H9 (cell line): ENCODE results near the gene FERMT1. TPM values are rescaled to one million over a fixed set of nuclear protein-coding genes. Genes with fewer than 3 reads are reported as not detected.

Experiments
- DNase-seq: peaks from one replicate; pipeline ENCODE4 v3.0.0-alpha.2; 2017
- H2AFZ ChIP-seq: one replicate; pipeline ENCODE4 v1.6.1; 2013; ENCODE audit warnings: mild to moderate bottlenecking, low read length, control low read depth, moderate library complexity
- H2AK5ac ChIP-seq: 2 replicates; pipeline ENCODE4 v1.6.1; 2013; ENCODE audit warnings: low read length, control low read depth, mixed read lengths; ENCODE audit not compliant: insufficient read length
- H2BK120ac ChIP-seq: one replicate; pipeline ENCODE4 v1.6.1; 2013; ENCODE audit warnings: low read depth, mild to moderate bottlenecking, low read length, control low read depth, inconsistent platforms; ENCODE audit not compliant: poor library complexity, severe bottlenecking
- H2BK12ac ChIP-seq: 2 replicates; pipeline ENCODE4 v1.6.1; 2013; ENCODE audit warnings: low read length, control low read depth, mixed read lengths, low read depth; ENCODE audit not compliant: insufficient read length
- H2BK15ac ChIP-seq: 2 replicates; pipeline ENCODE4 v1.6.1; 2013; ENCODE audit warnings: low read depth, low read length, control low read depth
- H2BK20ac ChIP-seq: one replicate; pipeline ENCODE4 v1.6.1; 2013; ENCODE audit warnings: low read depth, mild to moderate bottlenecking, low read length, control low read depth, inconsistent platforms; ENCODE audit not compliant: poor library complexity, severe bottlenecking
- H2BK5ac ChIP-seq: 2 replicates; pipeline ENCODE4 v1.6.1; 2013; ENCODE audit warnings: low read length, control low read depth, mixed read lengths; ENCODE audit not compliant: insufficient read length
- H3K14ac ChIP-seq: 2 replicates; pipeline ENCODE4 v1.6.1; 2013; ENCODE audit warnings: low read length, control low read depth; ENCODE audit not compliant: insufficient read depth
- H3K18ac ChIP-seq: 2 replicates; pipeline ENCODE4 v1.6.1; 2013; ENCODE audit warnings: low read depth, mild to moderate bottlenecking, mixed read lengths, low read length, control low read depth; ENCODE audit not compliant: insufficient read length
- H3K23ac ChIP-seq: 2 replicates; pipeline ENCODE4 v1.6.1; 2013; ENCODE audit warnings: low read length, control low read depth, mixed read lengths, low read depth; ENCODE audit not compliant: insufficient read length
- H3K23me2 ChIP-seq: 2 replicates; pipeline ENCODE4 v1.6.1; 2013; ENCODE audit warnings: low read depth, mild to moderate bottlenecking, mixed read lengths, low read length, control low read depth; ENCODE audit not compliant: insufficient read length, poor library complexity, severe bottlenecking
- H3K27ac ChIP-seq: 2 replicates; pipeline ENCODE4 v1.5.1; 2013; ENCODE audit warnings: low read length, control low read depth, mixed read lengths, low read depth; ENCODE audit not compliant: insufficient read length
- H3K27me3 ChIP-seq: 2 replicates; pipeline ENCODE4 v1.6.1; 2013; ENCODE audit warnings: low read length, control low read depth, inconsistent platforms; ENCODE audit not compliant: insufficient read depth
- H3K4ac ChIP-seq: 2 replicates; pipeline ENCODE4 v1.6.1; 2013; ENCODE audit warnings: low read depth, mild to moderate bottlenecking, control low read depth, inconsistent platforms, low read length, moderate library complexity
- H3K4me1 ChIP-seq: 2 replicates; pipeline ENCODE4 v1.6.1; 2013; ENCODE audit warnings: low read length, control low read depth, inconsistent platforms; ENCODE audit not compliant: insufficient read depth
- H3K4me2 ChIP-seq: 2 replicates; pipeline ENCODE4 v1.6.1; 2013; ENCODE audit warnings: low read length, control low read depth, mixed read lengths; ENCODE audit not compliant: insufficient read length, insufficient read depth
- H3K56ac ChIP-seq: 2 replicates; pipeline ENCODE4 v1.6.1; 2013; ENCODE audit warnings: low read depth, mild to moderate bottlenecking, mixed read lengths, low read length, control low read depth; ENCODE audit not compliant: insufficient read length
- H3K79me1 ChIP-seq: 2 replicates; pipeline ENCODE4 v1.6.1; 2013; ENCODE audit warnings: low read depth, mild to moderate bottlenecking, moderate library complexity, low read length, control low read depth, inconsistent platforms; ENCODE audit not compliant: insufficient read depth, poor library complexity, severe bottlenecking
- H3K79me2 ChIP-seq: 2 replicates; pipeline ENCODE4 v1.6.1; 2013; ENCODE audit warnings: low read length, control low read depth, inconsistent platforms; ENCODE audit not compliant: insufficient read depth
- H3K9ac ChIP-seq: 2 replicates; pipeline ENCODE4 v1.6.1; 2013; ENCODE audit warnings: low read length, control low read depth, mixed read lengths; ENCODE audit not compliant: insufficient read length; ENCODE audit errors: extremely low read depth
- H3K9me3 ChIP-seq: one replicate; pipeline ENCODE4 v1.6.1; 2013; ENCODE audit warnings: low read depth, low read length, inconsistent platforms; ENCODE audit not compliant: control insufficient read depth
- H3T11ph ChIP-seq: one replicate; pipeline ENCODE4 v1.6.1; 2013; ENCODE audit warnings: mild to moderate bottlenecking, low read length, control low read depth, inconsistent platforms
- H4K20me1 ChIP-seq: one replicate; pipeline ENCODE4 v1.6.1; 2013; ENCODE audit not compliant: control insufficient read depth, insufficient read length, insufficient read depth
- H4K5ac ChIP-seq: 2 replicates; pipeline ENCODE4 v1.6.1; 2013; ENCODE audit warnings: low read depth, mild to moderate bottlenecking, mixed read lengths, low read length, control low read depth; ENCODE audit not compliant: insufficient read length
- H4K8ac ChIP-seq: replicated peaks from 2 replicates; pipeline ENCODE4 v1.6.1; 2013; ENCODE audit warnings: low read length, control low read depth, mixed read lengths, low read depth; ENCODE audit not compliant: insufficient read length
- H4K91ac ChIP-seq: 2 replicates; pipeline ENCODE4 v1.6.1; 2013; ENCODE audit warnings: low read depth, mild to moderate bottlenecking, moderate library complexity, mixed read lengths, low read length, control low read depth; ENCODE audit not compliant: insufficient read length
- H3K27ac Mint-ChIP-seq, 3 experiments: 2 replicates in 2 of 3; 3 replicates in 1 of 3; pipeline ENCODE4 v1.8.0; 2020 to 2021; ENCODE audit warnings: mixed read lengths in 3 of 3, mild to moderate bottlenecking in 1 of 3, moderate library complexity in 1 of 3
- H3K27me3 Mint-ChIP-seq: 2 replicates; pipeline ENCODE4 v1.8.0; 2021; ENCODE audit warnings: low read depth, mild to moderate bottlenecking, moderate library complexity, mixed read lengths
- H3K36me3 Mint-ChIP-seq, 3 experiments: 2 replicates in 2 of 3; 3 replicates in 1 of 3; pipeline ENCODE4 v1.8.0; 2020 to 2021; ENCODE audit warnings: low read depth in 3 of 3, mixed read lengths in 3 of 3; ENCODE audit not compliant: insufficient read depth in 1 of 3
- H3K4me1 Mint-ChIP-seq, 2 experiments: 2 replicates each; pipeline ENCODE4 v1.8.0; 2020; ENCODE audit warnings: mixed read lengths in 2 of 2
- H3K4me3 Mint-ChIP-seq, 2 experiments: 2 replicates in 1 of 2; 3 replicates in 1 of 2; pipeline ENCODE4 v1.8.0; 2020 to 2021; ENCODE audit warnings: mild to moderate bottlenecking in 2 of 2, mixed read lengths in 2 of 2, moderate library complexity in 1 of 2
- H3K9me3 Mint-ChIP-seq, 2 experiments: 2 replicates in 1 of 2; 3 replicates in 1 of 2; pipeline ENCODE4 v1.8.0; 2020; ENCODE audit warnings: mild to moderate bottlenecking in 2 of 2, mixed read lengths in 2 of 2, moderate library complexity in 1 of 2
- WGBS: extraction: QIAGEN DNeasy Blood & Tissue Kit; methylation state at CpG from one replicate; pipeline ENCODE4 v1.1.7; 2013; ENCODE audit warnings: missing lambda C conversion rate, low lambda C conversion rate, mixed read lengths; ENCODE audit not compliant: insufficient read length; ENCODE audit errors: extremely low coverage; 5-methylcytosine and 5-hydroxymethylcytosine counted together
- total RNA-seq: library from RNA; stranded (reverse); gene quantifications from 2 replicates; pipeline ENCODE4 v1.2.1, GENCODE V29; 2021
- TF ChIP-seq, protein P1 (sequence below): fragments of 200-600 bp; sonication (generic); conservative IDR thresholded peaks from 3 replicates; pipeline ENCODE4 v1.8.0; 2021; ENCODE audit warnings: antibody characterized with exemption, mild to moderate bottlenecking

The FERMT1 gene
- total RNA-seq, 1 experiment from 2014 or later = 9.6 TPM

DNA sequence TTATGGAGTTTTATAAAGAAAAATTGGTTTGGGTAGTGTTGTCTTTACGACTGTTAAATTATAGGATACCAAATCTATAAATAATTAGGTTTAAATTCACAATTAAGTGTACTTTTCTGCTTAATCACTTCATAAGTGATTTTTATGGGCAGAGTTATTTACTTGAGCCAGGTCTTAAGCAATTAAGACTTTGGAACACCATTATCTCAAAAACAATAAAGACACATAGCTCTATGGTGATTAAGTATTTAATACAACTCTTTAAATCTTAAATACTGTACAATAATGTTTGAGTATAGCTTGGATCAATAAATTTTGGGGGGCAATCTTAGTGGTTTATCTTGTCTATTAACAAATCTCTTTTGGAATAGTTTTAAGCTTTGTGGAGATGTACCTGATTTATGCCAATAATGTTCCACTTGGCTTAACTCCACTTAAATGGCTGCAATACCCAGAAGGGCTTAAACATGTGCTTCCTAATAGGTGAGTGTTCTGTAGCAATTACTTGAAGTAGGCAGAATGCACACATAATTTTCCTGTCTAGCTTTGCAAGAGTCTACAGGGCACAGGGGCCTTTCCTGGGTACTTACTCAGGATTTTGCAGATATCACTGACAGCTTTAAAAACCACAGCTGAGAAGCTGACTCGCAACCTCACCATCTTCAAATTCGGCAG lies 7.5 kb downstream of the FERMT1 start:
- H4K91ac ChIP-seq = no peak overlapping the region
- TF ChIP-seq, protein P1, sequence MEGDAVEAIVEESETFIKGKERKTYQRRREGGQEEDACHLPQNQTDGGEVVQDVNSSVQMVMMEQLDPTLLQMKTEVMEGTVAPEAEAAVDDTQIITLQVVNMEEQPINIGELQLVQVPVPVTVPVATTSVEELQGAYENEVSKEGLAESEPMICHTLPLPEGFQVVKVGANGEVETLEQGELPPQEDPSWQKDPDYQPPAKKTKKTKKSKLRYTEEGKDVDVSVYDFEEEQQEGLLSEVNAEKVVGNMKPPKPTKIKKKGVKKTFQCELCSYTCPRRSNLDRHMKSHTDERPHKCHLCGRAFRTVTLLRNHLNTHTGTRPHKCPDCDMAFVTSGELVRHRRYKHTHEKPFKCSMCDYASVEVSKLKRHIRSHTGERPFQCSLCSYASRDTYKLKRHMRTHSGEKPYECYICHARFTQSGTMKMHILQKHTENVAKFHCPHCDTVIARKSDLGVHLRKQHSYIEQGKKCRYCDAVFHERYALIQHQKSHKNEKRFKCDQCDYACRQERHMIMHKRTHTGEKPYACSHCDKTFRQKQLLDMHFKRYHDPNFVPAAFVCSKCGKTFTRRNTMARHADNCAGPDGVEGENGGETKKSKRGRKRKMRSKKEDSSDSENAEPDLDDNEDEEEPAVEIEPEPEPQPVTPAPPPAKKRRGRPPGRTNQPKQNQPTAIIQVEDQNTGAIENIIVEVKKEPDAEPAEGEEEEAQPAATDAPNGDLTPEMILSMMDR = no peak
- Mint-ChIP-seq H3K27ac (no peak overlapping the region; a peak in 1 of 7 replicates), H3K4me3 (no peak overlapping the region), H3K9me3 (peaks cover 26 to 27% of the 10 kb centered on the region in 2 experiments), H3K4me1 (peaks cover 10 to 14% of the 10 kb centered on the region in 2 experiments), H3K36me3 (peaks cover 72 to 76% (median 75%) of the 10 kb centered on the region in 3 experiments), H3K27me3 (no peaks in the 10 kb centered on the region)
- H3K9ac ChIP-seq = no peak overlapping the region
- H2BK12ac ChIP-seq = no peak overlapping the region
- no peaks in the 10 kb centered on the region for H3K27me3 ChIP-seq
- no peak overlapping the region for H2BK20ac ChIP-seq
- H3T11ph ChIP-seq = no peak overlapping the region
- no peak for DNase-seq
- H2AFZ ChIP-seq = no peak overlapping the region
- no peaks in the 10 kb centered on the region for H3K23me2 ChIP-seq
- peaks cover 3% of the 10 kb centered on the region for H3K4me1 ChIP-seq
- H3K79me2 ChIP-seq = no peaks in the 10 kb centered on the region
- no peak overlapping the region for H4K8ac ChIP-seq
- no peak overlapping the region for H3K23ac ChIP-seq
- no peak overlapping the region for H3K4ac ChIP-seq
- no peak overlapping the region for H2BK5ac ChIP-seq
- H4K5ac ChIP-seq = no peak overlapping the region
- H3K79me1 ChIP-seq = no peaks in the 10 kb centered on the region
- H2BK120ac ChIP-seq = no peak overlapping the region
- H3K18ac ChIP-seq = no peak overlapping the region
- no peaks in the 10 kb centered on the region for H4K20me1 ChIP-seq
- no peak overlapping the region for H3K56ac ChIP-seq
- H3K9me3 ChIP-seq = peaks cover 22% of the 10 kb centered on the region
- no peak overlapping the region for H2BK15ac ChIP-seq
- no peak overlapping the region for H2AK5ac ChIP-seq
- WGBS = no CpG with 5 or more reads among the region's 3 CpGs
- H3K14ac ChIP-seq = no peak overlapping the region
- no peak overlapping the region for H3K4me2 ChIP-seq
- H3K27ac ChIP-seq = no peak overlapping the region
